ENCODE measurements around the gene WDR17. TPM values are rescaled to one million over a fixed set of nuclear protein-coding genes. Genes with fewer than 3 reads are reported as not detected.

Gene WDR17
- total and polyA plus RNA-seq, 5 donors from 2014 or later: 0.05 to 0.22 TPM; not detected in 3

Other genes starting within 250 kb of the WDR17 start
- gene SPATA4, start 129.7 kb downstream of the WDR17 start, total RNA-seq: not detected
- not detected for gene SPATA4, start 129.7 kb downstream of the WDR17 start, polyA plus RNA-seq
- gene ASB5, start 203.4 kb downstream of the WDR17 start, total RNA-seq: not detected
- gene ASB5, start 203.4 kb downstream of the WDR17 start, polyA plus RNA-seq: not detected

Data from CD4-positive, CD25-positive, alpha-beta regulatory T cell (primary cell).